OCI-LY7 (cell line): ENCODE measurements around the gene ANAPC10. TPM values are rescaled to one million over a fixed set of nuclear protein-coding genes. Genes with fewer than 3 reads are reported as not detected.

Experiments
- BruUV-seq: library from RNA; stranded (reverse); fragments of 400-500 nt; replicated peaks from 2 replicates; lab custom pipeline; 2021; lab: Mats Ljungman, UMichigan
- CTCF ChIA-PET: fragments of 300-600 bp; sonication (Branson Sonifier 250); formaldehyde crosslinking; loops from one replicate; lab custom pipeline; 2022; ENCODE audit warnings: antibody characterized with exemption; ENCODE audit not compliant: unreplicated experiment; lab: Charles Lee
- POLR2A ChIA-PET: fragments of 300-600 bp; sonication (Branson Sonifier 250); formaldehyde crosslinking; loops from one replicate; lab custom pipeline; 2022; ENCODE audit warnings: antibody characterized with exemption; lab: Charles Lee
- DNase-seq: peaks from one replicate; pipeline ENCODE4 v3.0.0-alpha.2; 2015; ENCODE audit warnings: low spot score
- H2AFZ ChIP-seq: fragments of 200-600 bp; sonication (generic), shearing (Covaris generic); 2 replicates; pipeline ENCODE4 v1.6.1; 2014; ENCODE audit warnings: mild to moderate bottlenecking, antibody characterized with exemption, low read length, moderate library complexity
- H3K27ac ChIP-seq: fragments of 200-600 bp; sonication (generic); 2 replicates; pipeline ENCODE4 v1.5.1; 2014; ENCODE audit warnings: mixed run types, low read depth, mild to moderate bottlenecking, moderate library complexity, low read length, inconsistent platforms; ENCODE audit not compliant: poor library complexity, severe bottlenecking
- H3K36me3 ChIP-seq: fragments of 200-600 bp; sonication (generic); 2 replicates; pipeline ENCODE4 v1.6.1; 2014; ENCODE audit warnings: mild to moderate bottlenecking, antibody characterized with exemption, low read length, moderate library complexity, mixed read lengths; ENCODE audit not compliant: insufficient read depth
- H3K4me1 ChIP-seq: fragments of 200-600 bp; sonication (generic); 2 replicates; pipeline ENCODE4 v1.5.1; 2014; ENCODE audit warnings: mild to moderate bottlenecking, low read length; ENCODE audit not compliant: insufficient read depth, poor library complexity, severe bottlenecking
- H3K4me2 ChIP-seq: fragments of 200-600 bp; sonication (generic); 2 replicates; pipeline ENCODE4 v1.6.1; 2014; ENCODE audit warnings: mild to moderate bottlenecking, low read length
- H3K4me3 ChIP-seq: fragments of 200-600 bp; sonication (generic); 2 replicates; pipeline ENCODE4 v1.5.1; 2014; ENCODE audit warnings: mild to moderate bottlenecking, low read depth, low read length; ENCODE audit not compliant: poor library complexity, severe bottlenecking
- H3K79me2 ChIP-seq: fragments of 200-600 bp; sonication (generic); 2 replicates; pipeline ENCODE4 v1.6.1; 2016; ENCODE audit warnings: low read depth, mild to moderate bottlenecking, low read length, moderate library complexity, mixed read lengths; ENCODE audit not compliant: insufficient read depth
- H3K9me2 ChIP-seq: fragments of 200-600 bp; sonication (generic); 2 replicates; pipeline ENCODE4 v1.6.1; 2016; ENCODE audit warnings: mild to moderate bottlenecking, low read length, mixed read lengths; ENCODE audit not compliant: insufficient read depth
- H3K9me3 ChIP-seq: fragments of 200-600 bp; sonication (generic); 2 replicates; pipeline ENCODE4 v1.6.1; 2014; ENCODE audit warnings: mild to moderate bottlenecking, mixed run types, low read length, mixed read lengths
- H4K20me1 ChIP-seq: fragments of 200-600 bp; sonication (generic); 2 replicates; pipeline ENCODE4 v1.6.1; 2014; ENCODE audit warnings: mild to moderate bottlenecking, antibody characterized with exemption, low read length, moderate library complexity, mixed read lengths; ENCODE audit not compliant: insufficient read depth
- CTCF ChIP-seq: fragments of 200-600 bp; sonication (generic); conservative IDR thresholded peaks from 2 replicates; pipeline ENCODE4 v1.5.1; 2014; ENCODE audit warnings: mild to moderate bottlenecking, antibody characterized with exemption, low read length, moderate library complexity, mixed read lengths
- EZH2phosphoT487 ChIP-seq: fragments of 200-600 bp; sonication (generic); IDR thresholded peaks from 2 replicates; pipeline ENCODE4 v1.6.1; 2018; ENCODE audit warnings: low read depth, borderline replicate concordance, mild to moderate bottlenecking, mixed run types, antibody characterized with exemption, low read length, moderate library complexity, mixed read lengths
- intact Hi-C: fragments of 100-400 bp; cut with micrococcal nuclease; formaldehyde crosslinking; loops from one replicate; pipeline ENCODE4 v1.10.0; 2022; ENCODE audit not compliant: unreplicated experiment
- total RNA-seq, 2 experiments: library from RNA; depleted of rRNA in 1 of 2; stranded (reverse); fragments of >200 nt in 1 of 2; shearing (Covaris generic) in 1 of 2; gene quantifications; 2 replicates each; pipeline ENCODE4 v1.2.3, GENCODE V29; 2014 to 2022

ANAPC10 gene
- total RNA-seq, 2 experiments from 2014 or later, result 31.6 to 34.1 TPM

DNA sequence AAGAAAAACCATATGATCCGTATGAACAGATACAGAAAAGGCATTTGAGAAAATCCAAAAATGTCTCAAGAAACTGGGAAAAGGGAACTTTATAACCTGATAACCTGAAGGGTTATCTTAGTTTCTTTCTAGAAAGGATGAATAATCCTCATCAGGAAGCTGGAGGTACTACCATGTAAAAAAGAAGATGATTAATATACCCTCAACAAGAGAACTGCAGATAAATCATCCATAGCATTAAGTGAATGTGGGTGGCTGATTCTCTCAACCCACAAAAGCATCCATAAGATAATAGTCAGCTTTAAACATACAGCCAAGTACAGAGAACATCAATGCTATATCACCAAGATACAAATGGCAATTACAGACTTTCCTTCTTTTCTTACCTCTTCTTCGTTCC, 26.4 kb downstream of the ANAPC10 start:
- Histone ChIP-seq H3K9me2 (no peaks in the 10 kb centered on the region), H3K27ac (no peak overlapping the region), H4K20me1 (no peaks in the 10 kb centered on the region), H3K9me3 (no peaks in the 10 kb centered on the region), H3K4me1 (no peaks in the 10 kb centered on the region), H3K79me2 (peaks cover 11% of the 10 kb centered on the region; the same call in 1 of the 2 replicates), H2AFZ (no peak overlapping the region), H3K4me3 (no peak overlapping the region), H3K4me2 (no peak overlapping the region), H3K36me3 (peaks cover 38% of the 10 kb centered on the region)
- BruUV-seq, result no TSS peak
- ChIA-PET CTCF (no interaction called here), POLR2A (no interaction called here)
- TF ChIP-seq CTCF (no peak), EZH2phosphoT487 (no peak)
- intact Hi-C loops, result no loop called here
- no peak for DNase-seq

- Histone ChIP-seq H2AFZ (no peak overlapping the region), H4K20me1 (no peaks in the 10 kb centered on the region), H3K36me3 (peaks cover 21% of the 10 kb centered on the region), H3K4me3 (no peak overlapping the region), H3K4me1 (no peaks in the 10 kb centered on the region), H3K9me3 (no peaks in the 10 kb centered on the region), H3K79me2 (peaks cover 5% of the 10 kb centered on the region; the same call in 1 of the 2 replicates), H3K9me2 (no peaks in the 10 kb centered on the region), H3K27ac (no peak overlapping the region), H3K4me2 (no peak overlapping the region)
- TF ChIP-seq CTCF (no peak), EZH2phosphoT487 (no peak)
- DNase-seq, result no peak
- CTCF ChIA-PET, result no interaction called here
- no TSS peak for BruUV-seq
- intact Hi-C loops, result loop anchor here (10.0 kb wide), 1 partner anchor 285 kb away; no protein-coding TSS in a partner anchor
- POLR2A ChIA-PET, result interaction anchor here (0.6 kb wide), 1 partner anchor 929 kb away, joined by 3 read pairs; the partner anchor contains the start of gene GYPA
Observed at GRCh38 chr4:145069361-145069760, 28.6 kb downstream of the ANAPC10 start.

GRCh38 chr4:145066063-145066501, 31.9 kb downstream of the ANAPC10 start:
- H3K4me1 ChIP-seq, result no peaks in the 10 kb centered on the region
- H3K4me2 ChIP-seq, result no peak overlapping the region
- CTCF ChIA-PET, result no interaction called here
- no peaks in the 10 kb centered on the region for H3K9me3 ChIP-seq
- H3K36me3 ChIP-seq, result peaks cover 31% of the 10 kb centered on the region
- TF ChIP-seq CTCF, result no peak
- no peak for TF ChIP-seq EZH2phosphoT487
- no TSS peak for BruUV-seq
- no peak overlapping the region for H3K27ac ChIP-seq
- intact Hi-C loops, result loop anchor here (10.0 kb wide), 1 partner anchor 281 kb away; no protein-coding TSS in a partner anchor
- no peaks in the 10 kb centered on the region for H4K20me1 ChIP-seq
- no peaks in the 10 kb centered on the region for H3K9me2 ChIP-seq
- POLR2A ChIA-PET, result interaction anchor here (0.7 to 1.4 kb wide), 3 partner anchors 11 to 26 kb away, joined by 3 to 4 read pairs (median 3); no protein-coding TSS in a partner anchor
- H2AFZ ChIP-seq, result no peak overlapping the region
- no peak for DNase-seq
- peaks cover 2% of the 10 kb centered on the region; the same call in 1 of the 2 replicates for H3K79me2 ChIP-seq
- no peak overlapping the region for H3K4me3 ChIP-seq
